H1 (cell line): ENCODE results near the gene USP17L17. TPM values are rescaled to one million over a fixed set of nuclear protein-coding genes. Genes with fewer than 3 reads are reported as not detected.
"Not testable (repeated sequence)": the region's sequence is repeated elsewhere in the genome, so short reads cannot be mapped to it uniquely, and the experiment has no call there.

ENCODE experiments used
- CTCF ChIA-PET: fragments of 300-600 bp; sonication (Branson Sonifier 250); formaldehyde crosslinking; loops from one replicate; lab custom pipeline; 2021; ENCODE audit not compliant: partially characterized antibody; lab: Charles Lee
- POLR2A ChIA-PET: fragments of 300-600 bp; sonication (Branson Sonifier 250); formaldehyde crosslinking; loops from one replicate; lab custom pipeline; 2021; ENCODE audit warnings: inconsistent platforms; ENCODE audit not compliant: partially characterized antibody; lab: Charles Lee
- DNase-seq, 2 experiments: peaks; one replicate each; pipeline versions ENCODE4 v3.0.0 to v3.0.0-alpha.2; 2010 to 2022; ENCODE audit warnings: low spot score in 2 of 2, low read depth in 1 of 2, mixed read lengths in 1 of 2
- FAIRE-seq: peaks from 2 replicates; lab custom pipeline; 2011; peaks lifted over from hg19 to GRCh38; lab: Jason Lieb, UNC
- H2AFZ ChIP-seq: 2 replicates; pipeline ENCODE4 v1.8.1; 2012; ENCODE audit warnings: low read length, inconsistent platforms
- H2AK5ac ChIP-seq: 2 replicates; pipeline ENCODE4 v1.6.1; 2013; ENCODE audit warnings: low read depth, low read length
- H2BK120ac ChIP-seq: replicated peaks from 2 replicates; pipeline ENCODE3; 2013; ENCODE audit warnings: low read depth, low read length, inconsistent platforms
- H2BK12ac ChIP-seq: 2 replicates; pipeline ENCODE4 v1.6.1; 2013; ENCODE audit warnings: low read depth, low read length
- H2BK15ac ChIP-seq: 2 replicates; pipeline ENCODE4 v1.6.1; 2013; ENCODE audit warnings: low read length
- H2BK20ac ChIP-seq: 2 replicates; pipeline ENCODE4 v1.6.1; 2013; ENCODE audit warnings: low read length
- H2BK5ac ChIP-seq: 2 replicates; pipeline ENCODE4 v1.6.1; 2013; ENCODE audit warnings: low read depth, low read length
- H3K14ac ChIP-seq: 2 replicates; pipeline ENCODE4 v1.6.1; 2013; ENCODE audit warnings: inconsistent platforms; ENCODE audit not compliant: insufficient read length
- H3K18ac ChIP-seq: 2 replicates; pipeline ENCODE4 v1.6.1; 2013; ENCODE audit warnings: low read length; ENCODE audit errors: extremely low read depth
- H3K23ac ChIP-seq: 2 replicates; pipeline ENCODE4 v1.6.1; 2013; ENCODE audit warnings: inconsistent platforms; ENCODE audit not compliant: insufficient read length
- H3K23me2 ChIP-seq: 2 replicates; pipeline ENCODE4 v1.6.1; 2013; ENCODE audit warnings: low read depth, low read length
- H3K27ac ChIP-seq: 2 replicates; pipeline ENCODE4 v1.6.1; 2011; ENCODE audit warnings: low read depth, low read length, inconsistent platforms
- H3K27me3 ChIP-seq, 4 experiments: replicated peaks in 1 of 4; 1 replicate in 1 of 4; 2 replicates in 3 of 4; pipeline versions ENCODE4 v1.6.1 to v1.8.1; 2011 to 2013; ENCODE audit warnings: low read length in 3 of 4, mild to moderate bottlenecking in 3 of 4, inconsistent platforms in 2 of 4, mixed read lengths in 2 of 4, moderate library complexity in 1 of 4; ENCODE audit not compliant: control insufficient read depth in 3 of 4, insufficient read depth in 3 of 4; ENCODE audit errors: extremely low read depth in 1 of 4
- H3K36me3 ChIP-seq, 4 experiments: 2 replicates each; pipeline versions ENCODE4 v1.6.1 to v1.8.1; 2011 to 2013; ENCODE audit warnings: mild to moderate bottlenecking in 4 of 4, low read length in 3 of 4, moderate library complexity in 2 of 4, control low read depth in 1 of 4, inconsistent platforms in 1 of 4; ENCODE audit not compliant: insufficient read depth in 4 of 4, control insufficient read depth in 2 of 4
- H3K4ac ChIP-seq: replicated peaks from 2 replicates; pipeline ENCODE3; 2013; ENCODE audit warnings: low read length, low read depth, mixed read lengths, inconsistent platforms; ENCODE audit not compliant: insufficient read length
- H3K4me1 ChIP-seq, 4 experiments: replicated peaks in 1 of 4; 1 replicate in 1 of 4; 2 replicates in 3 of 4; pipeline versions ENCODE4 v1.6.1 to v1.8.1; 2011 to 2013; ENCODE audit warnings: low read length in 3 of 4, inconsistent platforms in 2 of 4, mixed read lengths in 1 of 4; ENCODE audit not compliant: insufficient read depth in 4 of 4, control insufficient read depth in 3 of 4
- H3K4me2 ChIP-seq, 2 experiments: 2 replicates each; pipeline versions ENCODE4 v1.6.1 to v1.8.1; 2011 to 2013; ENCODE audit warnings: low read depth in 2 of 2, low read length in 2 of 2, control low read depth in 1 of 2, inconsistent platforms in 1 of 2, mild to moderate bottlenecking in 1 of 2; ENCODE audit not compliant: insufficient read depth in 1 of 2
- H3K4me3 ChIP-seq, 4 experiments: fragments of 200-600, 300-600 bp in 1 of 4; sonication (generic), shearing (Covaris generic), sonication (Bioruptor Twin) in 1 of 4; 2 replicates each; pipeline versions ENCODE4 v1.5.1 to v1.8.1; 2011 to 2016; ENCODE audit warnings: low read length in 4 of 4, low read depth in 3 of 4, control low read depth in 2 of 4, inconsistent platforms in 2 of 4, mild to moderate bottlenecking in 2 of 4, mixed read lengths in 1 of 4, moderate library complexity in 1 of 4; ENCODE audit not compliant: insufficient read depth in 2 of 4; ENCODE audit errors: extremely low read depth in 1 of 4
- H3K56ac ChIP-seq: replicated peaks from 2 replicates; pipeline ENCODE3; 2013; ENCODE audit warnings: low read depth, mild to moderate bottlenecking, mixed read lengths, low read length, inconsistent platforms; ENCODE audit not compliant: insufficient read length
- H3K79me1 ChIP-seq: 2 replicates; pipeline ENCODE4 v1.6.1; 2013; ENCODE audit warnings: low read depth, low read length, control low read depth
- H3K79me2 ChIP-seq, 2 experiments: 2 replicates each; pipeline versions ENCODE4 v1.6.1 to v1.8.1; 2012 to 2013; ENCODE audit warnings: low read length in 2 of 2, mild to moderate bottlenecking in 2 of 2, inconsistent platforms in 1 of 2; ENCODE audit not compliant: insufficient read depth in 2 of 2, control insufficient read depth in 1 of 2
- H3K9ac ChIP-seq, 4 experiments: replicated peaks in 1 of 4; 1 replicate in 1 of 4; 2 replicates in 3 of 4; pipeline versions ENCODE4 v1.6.1 to v1.8.1; 2011 to 2013; ENCODE audit warnings: low read depth in 3 of 4, low read length in 3 of 4, control low read depth in 2 of 4, mild to moderate bottlenecking in 2 of 4, moderate library complexity in 2 of 4, inconsistent platforms in 1 of 4; ENCODE audit errors: extremely low read depth in 1 of 4
- H3K9me3 ChIP-seq, 2 experiments: 2 replicates each; pipeline versions ENCODE4 v1.6.1 to v1.8.1; 2012 to 2013; ENCODE audit warnings: mild to moderate bottlenecking in 2 of 2, moderate library complexity in 2 of 2, control low read depth in 1 of 2, inconsistent platforms in 1 of 2, low read depth in 1 of 2, low read length in 1 of 2, mixed read lengths in 1 of 2; ENCODE audit not compliant: insufficient read depth in 2 of 2
- H4K20me1 ChIP-seq, 2 experiments: replicated peaks in 1 of 2; 2 replicates each; pipeline versions ENCODE3 to v1.8.1; 2011 to 2013; ENCODE audit warnings: inconsistent platforms in 2 of 2, low read length in 2 of 2, mild to moderate bottlenecking in 1 of 2; ENCODE audit not compliant: insufficient read depth in 2 of 2, control insufficient read depth in 1 of 2
- H4K5ac ChIP-seq: 2 replicates; pipeline ENCODE4 v1.6.1; 2013; ENCODE audit warnings: low read length, low read depth, mixed read lengths, inconsistent platforms; ENCODE audit not compliant: insufficient read length
- H4K8ac ChIP-seq: 2 replicates; pipeline ENCODE4 v1.8.0; 2013; ENCODE audit warnings: mild to moderate bottlenecking, moderate library complexity, low read length, inconsistent platforms; ENCODE audit not compliant: insufficient read depth; ENCODE audit errors: extremely low read depth
- H4K91ac ChIP-seq: replicated peaks from 2 replicates; pipeline ENCODE3; 2013; ENCODE audit warnings: low read length, mixed read lengths, inconsistent platforms; ENCODE audit not compliant: insufficient read length
- WGBS, 2 experiments: shearing (Covaris generic) in 1 of 2; methylation state at CpG; one replicate each; pipeline versions ENCODE4 v1.1.6 to v1.1.7; 2013 to 2015; ENCODE audit warnings: low lambda C conversion rate in 2 of 2, mixed read lengths in 2 of 2, inconsistent platforms in 1 of 2, low coverage in 1 of 2, missing lambda C conversion rate in 1 of 2; ENCODE audit not compliant: insufficient replicate concordance in 2 of 2, insufficient coverage in 1 of 2, insufficient read length in 1 of 2; ENCODE audit errors: extremely low coverage in 1 of 2, missing lambda C conversion rate in 1 of 2; 5-methylcytosine and 5-hydroxymethylcytosine counted together
- polyA plus RNA-seq, 7 experiments: library from polyadenylated mRNA; depleted of rRNA in 3 of 7; stranded (reverse) in 5 of 7; unstranded in 2 of 7; fragments of >200 nt in 5 of 7; fragments of 200-250 nt in 2 of 7; gene quantifications; 1 replicate in 5 of 7; 2 replicates in 1 of 7; 4 replicates in 1 of 7; pipeline versions ENCODE4 v1.2.1 to v1.2.3, GENCODE V29; 2011 to 2013; ENCODE audit warnings: missing spikeins in 2 of 7, mixed read lengths in 2 of 7
- total RNA-seq: library from RNA; stranded (reverse); fragmentation: NEBNext Ultra II Directional; extraction: Animal tissue kit (Norgen Biotek cat#: 25700); gene quantifications from 2 replicates; pipeline ENCODE4 v1.2.1, GENCODE V29; 2021

Gene USP17L17
- total and polyA plus RNA-seq, 2 of the 8 experiments (the other 6 are each of a cell fraction or from before 2014, with no cell fraction given) = not detected

DNA sequence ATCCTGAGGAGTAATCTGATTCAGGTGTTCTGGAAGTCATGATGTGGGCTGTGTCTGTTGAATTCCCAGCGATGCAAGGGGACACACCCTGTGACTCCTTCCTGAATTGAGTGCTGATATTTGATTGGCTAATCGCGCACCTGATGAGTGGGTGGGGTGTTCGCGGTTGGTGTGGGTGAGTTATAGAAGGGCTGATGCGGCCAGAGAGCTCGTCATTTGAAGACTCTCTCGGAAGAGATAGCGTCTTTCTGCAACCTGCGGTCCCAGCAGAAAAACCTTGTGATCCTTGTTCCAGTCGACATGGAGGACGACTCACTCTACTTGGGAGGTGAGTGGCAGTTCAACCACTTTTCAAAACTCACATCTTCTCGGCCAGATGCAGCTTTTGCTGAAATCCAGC is 33.3 kb upstream of the USP17L17 start, which contains the start of gene USP17L10:
Gene USP17L10 (plus strand): TSS at position 301 of the 400 bp plus-strand sequence. CDS start 0 bp downstream, at position 301.
- H2AFZ ChIP-seq, H3K9me3 ChIP-seq, CTCF ChIA-PET, H3K27me3 ChIP-seq, H3K23me2 ChIP-seq, H3K4me3 ChIP-seq, DNase-seq, H3K79me2 ChIP-seq, H4K20me1 ChIP-seq, H3K4ac ChIP-seq, H2BK12ac ChIP-seq, H3K56ac ChIP-seq, H2BK20ac ChIP-seq, H3K27ac ChIP-seq, H3K9ac ChIP-seq, H3K79me1 ChIP-seq, H3K18ac ChIP-seq, POLR2A ChIA-PET, H2BK120ac ChIP-seq, H2BK5ac ChIP-seq, H3K23ac ChIP-seq, H2AK5ac ChIP-seq, H3K4me2 ChIP-seq, H4K8ac ChIP-seq, H4K5ac ChIP-seq, H3K4me1 ChIP-seq, H2BK15ac ChIP-seq, H4K91ac ChIP-seq, H3K14ac ChIP-seq, H3K36me3 ChIP-seq, FAIRE-seq: not testable (repeated sequence)
- WGBS, 2 experiments = 84% methylated on average over 10 of the region's 13 CpGs; no CpG with 5 or more reads in 1 of the 2 experiments

DNA sequence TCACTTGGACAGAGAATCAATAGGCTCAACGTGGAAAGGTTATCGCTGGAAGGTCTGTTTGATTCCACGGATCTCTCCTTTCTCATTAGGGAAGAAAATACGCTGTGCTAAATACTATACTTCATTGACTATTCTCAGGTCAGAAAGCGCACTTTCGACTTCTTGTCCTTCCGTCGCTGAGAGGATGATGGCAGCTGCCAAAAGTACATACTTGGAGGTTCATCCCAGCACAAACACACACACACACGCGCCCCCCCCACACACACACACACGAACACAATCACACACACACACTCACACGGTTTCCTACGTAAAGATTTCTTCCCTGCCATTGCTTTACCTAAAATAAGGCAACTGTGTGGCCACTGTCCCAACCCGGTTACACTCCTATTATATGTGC is 29.0 kb upstream of the USP17L17 start:
- POLR2A ChIA-PET, H4K5ac ChIP-seq, H4K20me1 ChIP-seq, H3K14ac ChIP-seq, H2BK20ac ChIP-seq, H3K4me2 ChIP-seq, H2BK12ac ChIP-seq, H3K4ac ChIP-seq, H2BK120ac ChIP-seq, DNase-seq, H3K79me2 ChIP-seq, H2AK5ac ChIP-seq, H3K9ac ChIP-seq, H2BK5ac ChIP-seq, H3K79me1 ChIP-seq, H3K9me3 ChIP-seq, H3K4me1 ChIP-seq, H3K27me3 ChIP-seq, H4K8ac ChIP-seq, H3K36me3 ChIP-seq, H4K91ac ChIP-seq, H3K56ac ChIP-seq, H3K18ac ChIP-seq, H3K4me3 ChIP-seq, FAIRE-seq, H2AFZ ChIP-seq, H3K27ac ChIP-seq, H3K23ac ChIP-seq, H2BK15ac ChIP-seq, H3K23me2 ChIP-seq, CTCF ChIA-PET: not testable (repeated sequence)
- WGBS, 2 experiments = 73% methylated on average over 9 of the region's 14 CpGs; no CpG with 5 or more reads in 1 of the 2 experiments
